Endodermal cell (in vitro differentiated cells): ENCODE data around the gene ULK1. TPM values are rescaled to one million over a fixed set of nuclear protein-coding genes. Genes with fewer than 3 reads are reported as not detected.

Experiments used
- DNase-seq: peaks from one replicate; pipeline ENCODE4 v3.0.0-alpha.2; 2017
- H3K27ac ChIP-seq: 2 replicates; pipeline ENCODE4 v1.5.1; 2013; ENCODE audit warnings: mild to moderate bottlenecking, low read depth, low read length, moderate library complexity
- H3K27me3 ChIP-seq: 2 replicates; pipeline ENCODE4 v1.6.1; 2013; ENCODE audit warnings: mild to moderate bottlenecking, low read length, moderate library complexity; ENCODE audit not compliant: insufficient read depth, control insufficient read depth, poor library complexity, severe bottlenecking
- H3K36me3 ChIP-seq: 2 replicates; pipeline ENCODE4 v1.7.0; 2013; ENCODE audit warnings: mild to moderate bottlenecking, low read length, moderate library complexity; ENCODE audit not compliant: control insufficient read depth, insufficient read depth
- H3K4me1 ChIP-seq: one replicate; pipeline ENCODE4 v1.7.0; 2013; ENCODE audit warnings: low read length; ENCODE audit not compliant: control insufficient read depth, insufficient read depth
- H3K4me3 ChIP-seq: 2 replicates; pipeline ENCODE4 v1.5.1; 2013; ENCODE audit warnings: mild to moderate bottlenecking, low read length, moderate library complexity
- H3K9ac ChIP-seq: 2 replicates; pipeline ENCODE4 v1.6.1; 2013; ENCODE audit warnings: mild to moderate bottlenecking, low read length, moderate library complexity; ENCODE audit not compliant: poor library complexity, severe bottlenecking; ENCODE audit errors: extremely low read depth
- H3K9me3 ChIP-seq: 2 replicates; pipeline ENCODE4 v1.6.1; 2013; ENCODE audit warnings: mild to moderate bottlenecking, low read length, moderate library complexity; ENCODE audit not compliant: control insufficient read depth
- H3K27ac Mint-ChIP-seq: 2 replicates; pipeline ENCODE4 v1.8.0; 2020; ENCODE audit warnings: mixed read lengths
- H3K27me3 Mint-ChIP-seq: 2 replicates; pipeline ENCODE4 v1.8.0; 2021; ENCODE audit warnings: mild to moderate bottlenecking, mixed read lengths; ENCODE audit not compliant: insufficient read depth
- H3K36me3 Mint-ChIP-seq: 2 replicates; pipeline ENCODE4 v1.8.0; 2020; ENCODE audit warnings: low read depth, mixed read lengths
- H3K4me1 Mint-ChIP-seq: 2 replicates; pipeline ENCODE4 v1.8.0; 2020; ENCODE audit warnings: mixed read lengths
- H3K4me3 Mint-ChIP-seq: 2 replicates; pipeline ENCODE4 v1.8.0; 2020; ENCODE audit warnings: mild to moderate bottlenecking, moderate library complexity, mixed read lengths
- H3K9me3 Mint-ChIP-seq: 2 replicates; pipeline ENCODE4 v1.8.0; 2020; ENCODE audit warnings: mild to moderate bottlenecking, mixed read lengths
- CTCF ChIP-seq: fragments of 200-600 bp; sonication (generic); conservative IDR thresholded peaks from 2 replicates; pipeline ENCODE4 v1.5.0; 2021; ENCODE audit warnings: antibody characterized with exemption, mild to moderate bottlenecking
- WGBS, 2 experiments: methylation state at CpG; one replicate each; pipeline versions ENCODE4 v1.1.5 to v1.1.7; 2013; ENCODE audit warnings: missing lambda C conversion rate in 2 of 2, mixed read lengths in 1 of 2; ENCODE audit not compliant: insufficient coverage in 1 of 2, insufficient read length in 1 of 2; 5-methylcytosine and 5-hydroxymethylcytosine counted together
- total RNA-seq, 2 donors: library from RNA; stranded (reverse); fragmentation: NEBNext Ultra II Directional in 1 of 2; extraction: Animal tissue kit (Norgen Biotek cat#: 25700) in 1 of 2; gene quantifications; 2 replicates in 1 of 2; 3 replicates in 1 of 2; pipeline ENCODE4 v1.2.1, GENCODE V29; 2021

ULK1 gene
- total RNA-seq, 2 donors from 2014 or later: 68.0 to 104 TPM

GRCh38 chr12:131847456-131847855, 47.0 kb upstream of the ULK1 start:
- WGBS, 2 experiments: 98 to 100% methylated on average over 5 to 10 of the region's 10 CpGs
- H3K27me3 ChIP-seq: no peaks in the 10 kb centered on the region
- Mint-ChIP-seq H3K36me3 (peaks cover 7% of the 10 kb centered on the region), H3K4me1 (no peaks in the 10 kb centered on the region), H3K27me3 (no peaks in the 10 kb centered on the region), H3K4me3 (no peak overlapping the region), H3K27ac (no peak overlapping the region), H3K9me3 (no peaks in the 10 kb centered on the region)
- no peaks in the 10 kb centered on the region for H3K9me3 ChIP-seq
- H3K36me3 ChIP-seq: no peaks in the 10 kb centered on the region
- no peak overlapping the region for H3K27ac ChIP-seq
- no peak overlapping the region for H3K4me3 ChIP-seq
- DNase-seq: no peak
- TF ChIP-seq CTCF: no peak
- no peak overlapping the region for H3K9ac ChIP-seq
- H3K4me1 ChIP-seq: no peaks in the 10 kb centered on the region

- H3K27me3 ChIP-seq: no peaks in the 10 kb centered on the region
- no peak overlapping the region for H3K9ac ChIP-seq
- no peaks in the 10 kb centered on the region for H3K9me3 Mint-ChIP-seq
- no peaks in the 10 kb centered on the region for H3K27me3 Mint-ChIP-seq
- no peaks in the 10 kb centered on the region for H3K9me3 ChIP-seq
- no peak overlapping the region for H3K27ac ChIP-seq
- no peaks in the 10 kb centered on the region for H3K36me3 ChIP-seq
- no peak overlapping the region for H3K27ac Mint-ChIP-seq
- no peak overlapping the region for H3K4me3 ChIP-seq
- no peaks in the 10 kb centered on the region for H3K4me1 Mint-ChIP-seq
- H3K36me3 Mint-ChIP-seq: peaks cover 7% of the 10 kb centered on the region
- TF ChIP-seq CTCF: no peak
- H3K4me1 ChIP-seq: no peaks in the 10 kb centered on the region
- 95% methylated on average over 23 to 24 of the region's 24 CpGs for WGBS, 2 experiments
- DNase-seq: no peak
- no peak overlapping the region for H3K4me3 Mint-ChIP-seq
Observed at GRCh38 chr12:131848753-131849152, 45.7 kb upstream of the ULK1 start.

GRCh38 chr12:131849700-131850553, 44.5 kb upstream of the ULK1 start:
- 91 to 96% methylated on average over 36 to 47 of the region's 47 CpGs for WGBS, 2 experiments
- Histone ChIP-seq H3K9me3 (no peaks in the 10 kb centered on the region), H3K36me3 (no peaks in the 10 kb centered on the region), H3K27me3 (no peaks in the 10 kb centered on the region), H3K9ac (no peak overlapping the region), H3K4me1 (no peaks in the 10 kb centered on the region), H3K4me3 (no peak overlapping the region), H3K27ac (no peak overlapping the region)
- Mint-ChIP-seq H3K27me3 (no peaks in the 10 kb centered on the region), H3K4me3 (no peak overlapping the region), H3K27ac (no peak overlapping the region), H3K36me3 (peaks cover 7% of the 10 kb centered on the region), H3K4me1 (no peaks in the 10 kb centered on the region), H3K9me3 (no peaks in the 10 kb centered on the region)
- no peak for TF ChIP-seq CTCF
- DNase-seq: no peak
